Measurements from ENCODE around the gene COL4A2. TPM values are rescaled to one million over a fixed set of nuclear protein-coding genes. Genes with fewer than 3 reads are reported as not detected.

The COL4A2 gene
- polyA plus RNA-seq, 1 experiment: 886 TPM

GRCh38 chr13:110533771-110534670 is 226.9 kb downstream of the COL4A2 start:
- TF ChIP-seq CTCF (IDR thresholded peaks at IDR 0.05; ENCODE audit: insufficient read depth, low read depth, low read length): no peak
- POLR2A ChIA-PET: no interaction called here
- CTCF ChIA-PET: interaction anchor here (0.7 to 1.4 kb wide), 2 partner anchors 14 to 17 kb away, joined by 3 to 4 read pairs; no protein-coding TSS in a partner anchor

GRCh38 chr13:110535526-110535925 is 228.4 kb downstream of the COL4A2 start:
- Histone ChIP-seq H3K27me3 (ENCODE audit: control insufficient read depth, insufficient read depth, low read length) (no peaks in the 10 kb centered on the region), H3K36me3 (ENCODE audit: control insufficient read depth, insufficient read depth, low read length) (no peaks in the 10 kb centered on the region), H3K4me3 (ENCODE audit: low read depth, low read length) (no peak overlapping the region)
- ChIA-PET POLR2A (no interaction called here), CTCF (no interaction called here)
- DNase-seq (ENCODE audit: low read depth): no peak
- no peak for TF ChIP-seq CTCF (IDR thresholded peaks at IDR 0.05; ENCODE audit: insufficient read depth, low read depth, low read length)

More at GRCh38 chr13:110533771-110534670, 226.9 kb downstream of the COL4A2 start:
- Histone ChIP-seq H3K36me3 (ENCODE audit: control insufficient read depth, insufficient read depth, low read length) (no peaks in the 10 kb centered on the region), H3K27me3 (ENCODE audit: control insufficient read depth, insufficient read depth, low read length) (no peaks in the 10 kb centered on the region), H3K4me3 (ENCODE audit: low read depth, low read length) (no peak overlapping the region)
- DNase-seq (ENCODE audit: low read depth): no peak

GRCh38 chr13:110536006-110536693 is 229.1 kb downstream of the COL4A2 start:
- H3K36me3 ChIP-seq (ENCODE audit: control insufficient read depth, insufficient read depth, low read length): no peaks in the 10 kb centered on the region
- DNase-seq (ENCODE audit: low read depth): no peak
- no peak for TF ChIP-seq CTCF (IDR thresholded peaks at IDR 0.05; ENCODE audit: insufficient read depth, low read depth, low read length)
- ChIA-PET CTCF (interaction anchor here (0.8 kb wide), 1 partner anchor 10 kb away, joined by 3 read pairs; no protein-coding TSS in a partner anchor), POLR2A (no interaction called here)
- no peaks in the 10 kb centered on the region for H3K27me3 ChIP-seq (ENCODE audit: control insufficient read depth, insufficient read depth, low read length)
- H3K4me3 ChIP-seq (ENCODE audit: low read depth, low read length): no peak overlapping the region

GRCh38 chr13:110538632-110539031 is 231.5 kb downstream of the COL4A2 start:
- ChIA-PET CTCF (interaction anchor here (0.6 kb wide), 1 partner anchor 20 kb away, joined by 3 read pairs; no protein-coding TSS in a partner anchor), POLR2A (interaction anchor here (0.6 kb wide), 1 partner anchor 39 kb away, joined by 5 read pairs; no protein-coding TSS in a partner anchor)
- Histone ChIP-seq H3K4me3 (ENCODE audit: low read depth, low read length) (no peak overlapping the region), H3K36me3 (ENCODE audit: control insufficient read depth, insufficient read depth, low read length) (no peaks in the 10 kb centered on the region), H3K27me3 (ENCODE audit: control insufficient read depth, insufficient read depth, low read length) (no peaks in the 10 kb centered on the region)
- no peak for TF ChIP-seq CTCF (IDR thresholded peaks at IDR 0.05; ENCODE audit: insufficient read depth, low read depth, low read length)
- no peak for DNase-seq (ENCODE audit: low read depth)

GRCh38 chr13:110539894-110540293 is 232.8 kb downstream of the COL4A2 start:
- CTCF ChIA-PET: interaction anchor here (0.7 kb wide), 1 partner anchor 81 kb away, joined by 3 read pairs; no protein-coding TSS in a partner anchor
- TF ChIP-seq CTCF (IDR thresholded peaks at IDR 0.05; ENCODE audit: insufficient read depth, low read depth, low read length): no peak
- POLR2A ChIA-PET: no interaction called here
- DNase-seq (ENCODE audit: low read depth): no peak
- Histone ChIP-seq H3K27me3 (ENCODE audit: control insufficient read depth, insufficient read depth, low read length) (no peaks in the 10 kb centered on the region), H3K36me3 (ENCODE audit: control insufficient read depth, insufficient read depth, low read length) (no peaks in the 10 kb centered on the region), H3K4me3 (ENCODE audit: low read depth, low read length) (no peak overlapping the region)
